Keratinocyte (primary cell): Measurements from ENCODE around the gene IGF1R. TPM values are rescaled to one million over a fixed set of nuclear protein-coding genes. Genes with fewer than 3 reads are reported as not detected.

Source experiments
- DNase-seq: peaks from one replicate; pipeline ENCODE4 v3.0.0-alpha.2; 2011; ENCODE audit warnings: low read depth, missing footprints, low spot score
- FAIRE-seq: peaks from 2 replicates; lab custom pipeline; 2011; peaks lifted over from hg19 to GRCh38; lab: Jason Lieb, UNC
- H2AFZ ChIP-seq: 2 replicates; pipeline ENCODE4 v1.6.0; 2012; ENCODE audit warnings: low read length, control low read depth, inconsistent platforms; ENCODE audit not compliant: control insufficient read depth
- H3K27ac ChIP-seq: 2 replicates; pipeline ENCODE4 v1.5.1; 2011; ENCODE audit warnings: low read length; ENCODE audit not compliant: control insufficient read depth, insufficient read depth
- H3K27me3 ChIP-seq: 3 replicates; pipeline ENCODE4 v1.6.0; 2011; ENCODE audit warnings: low read length; ENCODE audit not compliant: control insufficient read depth, insufficient read depth; ENCODE audit errors: extremely low read depth
- H3K36me3 ChIP-seq, 2 experiments: 2 replicates in 1 of 2; 3 replicates in 1 of 2; pipeline ENCODE4 v1.5.1; 2011; ENCODE audit warnings: low read length in 2 of 2, mild to moderate bottlenecking in 1 of 2; ENCODE audit not compliant: control insufficient read depth in 2 of 2, insufficient read depth in 2 of 2; ENCODE audit errors: extremely low read depth in 1 of 2
- H3K4me1 ChIP-seq: 3 replicates; pipeline ENCODE4 v1.5.1; 2011; ENCODE audit warnings: low read length; ENCODE audit not compliant: control insufficient read depth, insufficient read depth; ENCODE audit errors: extremely low read depth
- H3K4me2 ChIP-seq: 3 replicates; pipeline ENCODE4 v1.6.0; 2011; ENCODE audit warnings: low read depth, low read length; ENCODE audit not compliant: control insufficient read depth, insufficient read depth; ENCODE audit errors: extremely low read depth
- H3K4me3 ChIP-seq, 3 experiments: fragments of 200-600 bp in 1 of 3; sonication (generic) in 1 of 3; 2 replicates in 2 of 3; 3 replicates in 1 of 3; pipeline ENCODE4 v1.5.1; 2011 to 2016; ENCODE audit warnings: low read length in 3 of 3, mild to moderate bottlenecking in 3 of 3, control low read depth in 2 of 3, inconsistent platforms in 1 of 3, low read depth in 1 of 3, mixed read lengths in 1 of 3, mixed run types in 1 of 3, moderate library complexity in 1 of 3; ENCODE audit not compliant: control insufficient read depth in 2 of 3, insufficient read depth in 2 of 3; ENCODE audit errors: extremely low read depth in 1 of 3
- H3K79me2 ChIP-seq: 2 replicates; pipeline ENCODE4 v1.6.0; 2012; ENCODE audit warnings: low read length; ENCODE audit not compliant: control insufficient read depth, insufficient read depth
- H3K9ac ChIP-seq: 3 replicates; pipeline ENCODE4 v1.6.0; 2011; ENCODE audit warnings: low read length; ENCODE audit not compliant: control insufficient read depth, insufficient read depth; ENCODE audit errors: extremely low read depth
- H3K9me1 ChIP-seq: 3 replicates; pipeline ENCODE4 v1.6.0; 2011; ENCODE audit warnings: low read length; ENCODE audit not compliant: control insufficient read depth, insufficient read depth; ENCODE audit errors: extremely low read depth
- H3K9me3 ChIP-seq: 2 replicates; pipeline ENCODE4 v1.5.1; 2012; ENCODE audit warnings: low read depth, low read length; ENCODE audit not compliant: control insufficient read depth
- H4K20me1 ChIP-seq: 3 replicates; pipeline ENCODE4 v1.6.0; 2011; ENCODE audit warnings: low read length; ENCODE audit not compliant: control insufficient read depth, insufficient read depth; ENCODE audit errors: extremely low read depth
- CTCF ChIP-seq, 3 experiments: IDR thresholded peaks in 1 of 3; conservative IDR thresholded peaks in 1 of 3; optimal IDR thresholded peaks in 1 of 3; 2 replicates in 2 of 3; 3 replicates in 1 of 3; pipeline versions ENCODE3 to v1.5.1; 2011; ENCODE audit warnings: low read length in 3 of 3, mild to moderate bottlenecking in 3 of 3, moderate library complexity in 2 of 3, control low read depth in 1 of 3, inconsistent platforms in 1 of 3; ENCODE audit not compliant: insufficient read depth in 2 of 3; ENCODE audit errors: extremely low read depth in 1 of 3
- EZH2 ChIP-seq: IDR thresholded peaks from one replicate; pipeline ENCODE4 v1.6.1; 2012; ENCODE audit warnings: inconsistent platforms, mild to moderate bottlenecking, low read length, moderate library complexity
- dilution Hi-C: fragments of 300-500 bp; cut with MboI; formaldehyde crosslinking; loops from one replicate; pipeline ENCODE4 v1.7.0; 2020; ENCODE audit warnings: low sequenced_read_pairs; ENCODE audit not compliant: extremely low pct_ligation_motif_present
- polyA plus RNA-seq, 5 experiments: library from polyadenylated mRNA; depleted of rRNA in 3 of 5; stranded (reverse) in 3 of 5; stranded (forward) in 1 of 5; unstranded in 1 of 5; fragments of >200 nt; gene quantifications; 1 replicate in 1 of 5; 2 replicates in 3 of 5; 3 replicates in 1 of 5; pipeline versions ENCODE4 v1.2.1 to v1.2.3, GENCODE V29; 2011 to 2012; ENCODE audit warnings: missing spikeins in 2 of 5, low read depth in 1 of 5, low replicate concordance in 1 of 5

The IGF1R gene
- polyA plus RNA-seq, 1 donor (not counting 4 experiments of a cell fraction or from before 2014, with no cell fraction given), result 14.5 TPM

GRCh38 chr15:98853617-98854420 lies 205.5 kb downstream of the IGF1R start:
- FAIRE-seq (no peak), DNase-seq (no peak)
- Histone ChIP-seq H3K4me2 (peak overlapping the region; percentile 91), H3K9ac (peak overlapping the region; percentile 80), H3K27ac (peak overlapping the region; percentile 88), H3K36me3 (no peaks in the 10 kb centered on the region), H3K9me3 (no peaks in the 10 kb centered on the region), H3K9me1 (peaks cover 4% of the 10 kb centered on the region), H3K79me2 (peaks cover 84% of the 10 kb centered on the region), H4K20me1 (peaks cover 13% of the 10 kb centered on the region), H3K4me1 (peaks cover 83% of the 10 kb centered on the region), H2AFZ (no peak overlapping the region), H3K27me3 (no peaks in the 10 kb centered on the region), H3K4me3 (peak overlapping the region in 2 of 3 experiments; percentile 59 to 70)
- TF ChIP-seq EZH2 (no peak), CTCF (optimal IDR thresholded peaks at IDR 0.05 in 1 of 3, IDR thresholded peaks at IDR 0.05 in 1 of 3, conservative IDR thresholded peaks at IDR 0.05 in 1 of 3; ENCODE audit: extremely low read depth in 1 of 3, insufficient read depth in 2 of 3, low read length in 3 of 3) (no peak)
- dilution Hi-C loops, result no loop called here

GRCh38 chr15:98854496-98854895 lies 206.2 kb downstream of the IGF1R start:
- dilution Hi-C loops, result no loop called here
- H3K79me2 ChIP-seq, result peaks cover 87% of the 10 kb centered on the region
- H3K27me3 ChIP-seq, result no peaks in the 10 kb centered on the region
- H3K4me1 ChIP-seq, result peaks cover 84% of the 10 kb centered on the region
- no peak for FAIRE-seq
- no peak for TF ChIP-seq CTCF (optimal IDR thresholded peaks at IDR 0.05 in 1 of 3, IDR thresholded peaks at IDR 0.05 in 1 of 3, conservative IDR thresholded peaks at IDR 0.05 in 1 of 3; ENCODE audit: extremely low read depth in 1 of 3, insufficient read depth in 2 of 3, low read length in 3 of 3)
- TF ChIP-seq EZH2, result no peak
- peaks cover 4% of the 10 kb centered on the region for H3K9me1 ChIP-seq
- H3K9me3 ChIP-seq, result no peaks in the 10 kb centered on the region
- H3K36me3 ChIP-seq, result no peaks in the 10 kb centered on the region
- peak overlapping the region; percentile 91 for H3K4me2 ChIP-seq
- H3K9ac ChIP-seq, result peak overlapping the region; percentile 80
- peaks cover 13% of the 10 kb centered on the region for H4K20me1 ChIP-seq
- no peak overlapping the region for H3K4me3 ChIP-seq
- peak overlapping the region; percentile 88 for H3K27ac ChIP-seq
- H2AFZ ChIP-seq, result no peak overlapping the region
- no peak for DNase-seq
